Bronchial epithelial cell (primary cell): Measurements from ENCODE around the gene INO80D. TPM values are rescaled to one million over a fixed set of nuclear protein-coding genes. Genes with fewer than 3 reads are reported as not detected.
A peak's percentile ranks its signal among the peaks of the same experiment; 100 is the strongest.
"Not testable (repeated sequence)": the region's sequence is repeated elsewhere in the genome, so short reads cannot be mapped to it uniquely, and the experiment has no call there.

ENCODE experiments used
- DNase-seq: peaks from one replicate; pipeline ENCODE4 v3.0.0-alpha.2; 2010; ENCODE audit warnings: low read depth
- FAIRE-seq: peaks from 2 replicates; lab custom pipeline; 2011; peaks lifted over from hg19 to GRCh38; lab: Jason Lieb, UNC
- H3K27me3 ChIP-seq: 2 replicates; pipeline ENCODE4 v1.5.1; 2011; ENCODE audit warnings: low read length; ENCODE audit not compliant: control insufficient read depth, insufficient read depth
- H3K36me3 ChIP-seq: 2 replicates; pipeline ENCODE4 v1.5.1; 2011; ENCODE audit warnings: low read length; ENCODE audit not compliant: control insufficient read depth, insufficient read depth
- H3K4me3 ChIP-seq: 2 replicates; pipeline ENCODE4 v1.5.1; 2011; ENCODE audit warnings: mild to moderate bottlenecking, low read depth, low read length, control low read depth
- CTCF ChIP-seq: IDR thresholded peaks from 2 replicates; pipeline ENCODE4 v1.5.1; 2011; ENCODE audit warnings: mild to moderate bottlenecking, moderate library complexity, low read length, control low read depth, inconsistent platforms; ENCODE audit not compliant: insufficient read depth, severe bottlenecking
- total RNA-seq: library from RNA; depleted of rRNA; stranded (reverse); fragments of >200 nt; gene quantifications from 2 replicates; pipeline ENCODE4 v1.2.1, GENCODE V29; 2014

The INO80D gene
- total RNA-seq, 1 donor from 2014 or later = 7.6 TPM

GRCh38 chr2:205989271-205990071 is 96.5 kb downstream of the INO80D start:
- H3K36me3 ChIP-seq = no peaks in the 10 kb centered on the region
- DNase-seq (peak; percentile 21), FAIRE-seq (no peak)
- H3K27me3 ChIP-seq = no peaks in the 10 kb centered on the region
- no peak overlapping the region for H3K4me3 ChIP-seq
- TF ChIP-seq CTCF = no peak

GRCh38 chr2:205988681-205989080 is 97.3 kb downstream of the INO80D start:
- H3K36me3 ChIP-seq, H3K27me3 ChIP-seq, H3K4me3 ChIP-seq, DNase-seq, FAIRE-seq: not testable (repeated sequence)

GRCh38 chr2:205988274-205988673 is 97.7 kb downstream of the INO80D start:
- Histone ChIP-seq H3K36me3 (no peaks in the 10 kb centered on the region), H3K27me3 (no peaks in the 10 kb centered on the region), H3K4me3 (no peak overlapping the region)
- no peak for TF ChIP-seq CTCF
- DNase-seq (no peak), FAIRE-seq (no peak)

- not testable (repeated sequence) for FAIRE-seq, DNase-seq, H3K36me3 ChIP-seq, H3K4me3 ChIP-seq, H3K27me3 ChIP-seq
Measured at GRCh38 chr2:205986334-205986733, 99.6 kb downstream of the INO80D start.

GRCh38 chr2:205984381-205984780 is 101.6 kb downstream of the INO80D start:
- Histone ChIP-seq H3K4me3 (no peak overlapping the region), H3K36me3 (no peaks in the 10 kb centered on the region), H3K27me3 (no peaks in the 10 kb centered on the region)
- TF ChIP-seq CTCF = no peak
- DNase-seq = no peak
- no peak for FAIRE-seq

- DNase-seq = no peak
Measured at GRCh38 chr2:205982776-205983327, 103.1 kb downstream of the INO80D start.

GRCh38 chr2:205978728-205979127 is 107.2 kb downstream of the INO80D start:
- H3K4me3 ChIP-seq, FAIRE-seq, DNase-seq, H3K36me3 ChIP-seq, H3K27me3 ChIP-seq: not testable (repeated sequence)

More at GRCh38 chr2:205982776-205983327, 103.1 kb downstream of the INO80D start:
- TF ChIP-seq CTCF = no peak
- no peaks in the 10 kb centered on the region for H3K27me3 ChIP-seq
- no peak overlapping the region for H3K4me3 ChIP-seq
- no peaks in the 10 kb centered on the region for H3K36me3 ChIP-seq
- no peak for FAIRE-seq

- not testable (repeated sequence) for H3K27me3 ChIP-seq, H3K4me3 ChIP-seq, DNase-seq, H3K36me3 ChIP-seq, FAIRE-seq
Measured at GRCh38 chr2:205977699-205978098, 108.3 kb downstream of the INO80D start.

GRCh38 chr2:205976934-205977659 is 108.9 kb downstream of the INO80D start:
- not testable (repeated sequence) for FAIRE-seq, DNase-seq

More at GRCh38 chr2:205976934-205977659, 108.9 kb downstream of the INO80D start:
- H3K27me3 ChIP-seq, H3K36me3 ChIP-seq, H3K4me3 ChIP-seq: not testable (repeated sequence)
